HL-60 (cell line): ENCODE results near the gene SERPINA3.

Experiments used
- DNase-seq, 2 experiments: peaks; one replicate each; pipeline ENCODE4 v3.0.0-alpha.2; 2010 to 2020; ENCODE audit warnings: low read depth in 1 of 2, low spot score in 1 of 2
- H3K27ac ChIP-seq: fragments of 250-450 bp; sonication (Bioruptor Pico); replicated peaks from 2 replicates; pipeline ENCODE4 v1.5.1; 2020; ENCODE audit warnings: mild to moderate bottlenecking, moderate library complexity
- H3K27me3 ChIP-seq: fragments of 250-450 bp; sonication (Bioruptor Pico); 2 replicates; pipeline ENCODE4 v1.5.1; 2021; ENCODE audit warnings: mild to moderate bottlenecking, moderate library complexity; ENCODE audit not compliant: insufficient read depth, poor library complexity, severe bottlenecking
- H3K4me3 ChIP-seq: replicated peaks from 2 replicates; pipeline ENCODE4 v1.5.1; 2011; ENCODE audit warnings: mild to moderate bottlenecking, control low read depth, low read length; ENCODE audit not compliant: insufficient read depth
- GABPA ChIP-seq: IDR thresholded peaks from 2 replicates; pipeline ENCODE4 v1.6.1; 2012; ENCODE audit warnings: low read depth
- POLR2AphosphoS5 ChIP-seq: IDR thresholded peaks from 2 replicates; pipeline ENCODE4 v1.6.1; 2012; ENCODE audit warnings: low read depth
- SPI1 ChIP-seq: IDR thresholded peaks from 2 replicates; pipeline ENCODE4 v1.6.1; 2012; ENCODE audit warnings: low read depth, mild to moderate bottlenecking, borderline replicate concordance
- TF ChIP-seq, protein P1 (sequence below): IDR thresholded peaks from one replicate; pipeline ENCODE4 v1.5.1; 2011; ENCODE audit warnings: low read length, control low read depth, inconsistent platforms; ENCODE audit not compliant: insufficient read depth
- TF ChIP-seq, protein P2 (sequence below): IDR thresholded peaks from 2 replicates; pipeline ENCODE4 v1.6.1; 2012; ENCODE audit warnings: low read depth; ENCODE audit not compliant: insufficient replicate concordance

The SERPINA3 gene

DNA sequence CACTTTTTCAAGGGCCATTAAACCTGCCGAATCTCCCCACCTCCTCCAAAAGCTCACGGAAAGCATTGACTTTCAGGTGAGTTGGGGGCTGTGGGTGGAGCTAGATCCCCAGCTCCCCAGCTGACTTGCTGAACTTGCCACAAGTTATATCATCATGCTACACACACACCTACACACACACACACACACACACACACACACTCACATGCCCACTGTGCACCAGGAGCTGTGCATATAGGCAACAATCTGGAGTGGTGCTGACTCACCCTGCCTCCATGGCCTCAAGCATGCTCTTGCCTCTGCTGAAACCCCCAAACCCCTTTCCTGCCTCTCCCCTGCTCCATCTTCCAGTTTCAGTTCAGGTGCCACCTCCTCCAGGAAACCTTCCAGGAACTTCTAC, 26.1 kb downstream of the SERPINA3 start:
- TF ChIP-seq POLR2AphosphoS5, result no peak
- TF ChIP-seq, protein P1, sequence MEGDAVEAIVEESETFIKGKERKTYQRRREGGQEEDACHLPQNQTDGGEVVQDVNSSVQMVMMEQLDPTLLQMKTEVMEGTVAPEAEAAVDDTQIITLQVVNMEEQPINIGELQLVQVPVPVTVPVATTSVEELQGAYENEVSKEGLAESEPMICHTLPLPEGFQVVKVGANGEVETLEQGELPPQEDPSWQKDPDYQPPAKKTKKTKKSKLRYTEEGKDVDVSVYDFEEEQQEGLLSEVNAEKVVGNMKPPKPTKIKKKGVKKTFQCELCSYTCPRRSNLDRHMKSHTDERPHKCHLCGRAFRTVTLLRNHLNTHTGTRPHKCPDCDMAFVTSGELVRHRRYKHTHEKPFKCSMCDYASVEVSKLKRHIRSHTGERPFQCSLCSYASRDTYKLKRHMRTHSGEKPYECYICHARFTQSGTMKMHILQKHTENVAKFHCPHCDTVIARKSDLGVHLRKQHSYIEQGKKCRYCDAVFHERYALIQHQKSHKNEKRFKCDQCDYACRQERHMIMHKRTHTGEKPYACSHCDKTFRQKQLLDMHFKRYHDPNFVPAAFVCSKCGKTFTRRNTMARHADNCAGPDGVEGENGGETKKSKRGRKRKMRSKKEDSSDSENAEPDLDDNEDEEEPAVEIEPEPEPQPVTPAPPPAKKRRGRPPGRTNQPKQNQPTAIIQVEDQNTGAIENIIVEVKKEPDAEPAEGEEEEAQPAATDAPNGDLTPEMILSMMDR, result no peak
- TF ChIP-seq, protein P2, sequence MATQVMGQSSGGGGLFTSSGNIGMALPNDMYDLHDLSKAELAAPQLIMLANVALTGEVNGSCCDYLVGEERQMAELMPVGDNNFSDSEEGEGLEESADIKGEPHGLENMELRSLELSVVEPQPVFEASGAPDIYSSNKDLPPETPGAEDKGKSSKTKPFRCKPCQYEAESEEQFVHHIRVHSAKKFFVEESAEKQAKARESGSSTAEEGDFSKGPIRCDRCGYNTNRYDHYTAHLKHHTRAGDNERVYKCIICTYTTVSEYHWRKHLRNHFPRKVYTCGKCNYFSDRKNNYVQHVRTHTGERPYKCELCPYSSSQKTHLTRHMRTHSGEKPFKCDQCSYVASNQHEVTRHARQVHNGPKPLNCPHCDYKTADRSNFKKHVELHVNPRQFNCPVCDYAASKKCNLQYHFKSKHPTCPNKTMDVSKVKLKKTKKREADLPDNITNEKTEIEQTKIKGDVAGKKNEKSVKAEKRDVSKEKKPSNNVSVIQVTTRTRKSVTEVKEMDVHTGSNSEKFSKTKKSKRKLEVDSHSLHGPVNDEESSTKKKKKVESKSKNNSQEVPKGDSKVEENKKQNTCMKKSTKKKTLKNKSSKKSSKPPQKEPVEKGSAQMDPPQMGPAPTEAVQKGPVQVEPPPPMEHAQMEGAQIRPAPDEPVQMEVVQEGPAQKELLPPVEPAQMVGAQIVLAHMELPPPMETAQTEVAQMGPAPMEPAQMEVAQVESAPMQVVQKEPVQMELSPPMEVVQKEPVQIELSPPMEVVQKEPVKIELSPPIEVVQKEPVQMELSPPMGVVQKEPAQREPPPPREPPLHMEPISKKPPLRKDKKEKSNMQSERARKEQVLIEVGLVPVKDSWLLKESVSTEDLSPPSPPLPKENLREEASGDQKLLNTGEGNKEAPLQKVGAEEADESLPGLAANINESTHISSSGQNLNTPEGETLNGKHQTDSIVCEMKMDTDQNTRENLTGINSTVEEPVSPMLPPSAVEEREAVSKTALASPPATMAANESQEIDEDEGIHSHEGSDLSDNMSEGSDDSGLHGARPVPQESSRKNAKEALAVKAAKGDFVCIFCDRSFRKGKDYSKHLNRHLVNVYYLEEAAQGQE, result no peak
- no peak for TF ChIP-seq SPI1
- no peak for DNase-seq
- Histone ChIP-seq H3K27ac (no peak overlapping the region), H3K4me3 (no peak overlapping the region), H3K27me3 (no peaks in the 10 kb centered on the region)

DNA sequence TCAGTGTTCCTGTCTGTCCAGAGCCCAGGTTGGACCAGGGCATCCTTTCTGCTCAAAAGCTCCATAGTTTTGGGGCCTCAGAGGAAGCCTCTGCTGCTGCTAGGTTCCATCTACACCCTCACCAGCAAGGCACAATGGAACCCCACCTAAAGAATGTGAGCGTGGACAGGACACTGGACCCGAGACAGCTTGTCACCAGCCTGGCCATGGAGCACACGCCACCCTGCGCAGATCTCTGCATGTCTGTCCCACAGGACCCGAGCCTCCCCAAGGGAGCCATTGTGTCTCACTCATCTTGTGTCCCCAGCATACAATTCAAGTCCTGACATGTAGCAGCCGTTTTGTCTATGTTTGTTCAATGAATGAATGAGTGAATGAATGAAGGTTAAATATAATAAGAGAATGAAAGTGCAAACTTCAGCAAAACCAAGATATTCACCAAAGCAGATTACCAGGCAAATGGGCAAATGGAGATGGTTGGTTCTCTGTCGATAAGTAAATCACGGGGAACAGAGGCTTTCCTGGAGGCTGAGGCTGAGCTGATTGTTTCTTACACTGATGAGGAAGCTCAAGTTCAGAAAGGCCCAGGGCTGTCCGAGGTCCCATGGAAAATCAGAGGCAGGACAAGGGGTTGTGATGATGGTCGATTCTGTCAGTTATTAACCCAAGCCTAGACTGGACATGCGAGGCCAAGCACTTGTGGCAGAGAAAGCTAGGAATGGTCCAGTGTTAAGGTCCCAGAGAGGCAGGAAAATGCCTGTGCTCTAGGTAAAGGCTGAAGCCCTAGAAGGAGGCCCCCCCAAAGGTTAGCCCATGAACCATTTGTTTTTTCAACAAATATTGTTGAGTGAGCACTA, 27.0 kb downstream of the SERPINA3 start:
- Histone ChIP-seq H3K27me3 (no peaks in the 10 kb centered on the region), H3K4me3 (no peak overlapping the region), H3K27ac (no peak overlapping the region)
- DNase-seq, result no peak
- no peak for TF ChIP-seq POLR2AphosphoS5
- TF ChIP-seq SPI1, result no peak
- TF ChIP-seq, protein P1, result no peak
- no peak for TF ChIP-seq GABPA
- TF ChIP-seq, protein P2, result no peak

DNA sequence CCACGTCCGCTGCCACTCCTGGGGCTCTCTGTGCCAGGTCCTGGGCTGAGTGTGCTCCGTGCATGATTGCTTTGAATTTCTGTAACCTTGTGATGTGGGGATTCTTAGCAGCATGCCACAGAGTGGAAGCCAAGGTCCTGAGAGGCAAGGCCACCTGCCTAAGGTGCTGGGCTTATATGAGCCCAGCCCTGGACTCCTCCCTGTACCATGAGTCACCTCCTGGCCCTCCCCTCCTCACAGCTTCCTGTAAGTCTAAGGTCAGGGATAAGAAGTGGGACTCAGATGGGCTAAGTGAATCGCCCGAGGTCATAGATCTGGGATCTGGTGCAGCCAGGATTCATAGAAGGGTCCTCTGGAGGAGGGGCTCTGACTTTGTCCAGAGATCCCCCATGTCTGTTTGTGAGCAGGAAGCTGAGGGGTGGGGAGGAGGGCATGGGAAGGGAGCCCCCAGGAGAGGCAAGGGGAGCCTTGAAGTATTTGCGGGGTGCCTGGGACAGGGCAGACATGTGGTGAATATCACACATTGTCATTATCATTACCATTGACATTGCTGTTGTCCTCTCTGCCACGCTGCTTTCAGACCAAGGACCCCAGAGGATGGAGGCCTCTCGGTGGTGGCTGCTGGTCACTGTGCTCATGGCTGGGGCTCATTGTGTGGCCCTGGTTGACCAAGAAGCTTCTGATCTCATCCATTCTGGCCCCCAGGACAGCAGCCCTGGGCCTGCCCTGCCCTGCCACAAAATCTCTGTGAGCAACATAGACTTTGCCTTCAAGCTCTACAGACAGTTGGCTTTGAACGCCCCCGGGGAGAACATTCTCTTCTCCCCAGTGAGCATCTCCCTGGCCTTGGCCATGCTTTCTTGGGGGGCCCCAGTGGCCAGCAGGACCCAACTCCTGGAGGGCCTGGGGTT, 28.8 kb downstream of the SERPINA3 start:
- no peak overlapping the region for H3K4me3 ChIP-seq
- DNase-seq, result no peak
- no peaks in the 10 kb centered on the region for H3K27me3 ChIP-seq
- H3K27ac ChIP-seq, result no peak overlapping the region
- TF ChIP-seq, protein P2, result no peak
- TF ChIP-seq GABPA (no peak), SPI1 (no peak), POLR2AphosphoS5 (no peak)
- TF ChIP-seq, protein P1, result no peak
